NT2/D1 (cell line): ENCODE measurements around the gene KIZ.

Experiments
- DNase-seq: peaks from one replicate; pipeline ENCODE4 v3.0.0-alpha.2; 2011; ENCODE audit warnings: low read depth, low spot score
- H3K27me3 ChIP-seq: 2 replicates; pipeline ENCODE4 v1.6.0; 2011; ENCODE audit warnings: mild to moderate bottlenecking; ENCODE audit not compliant: insufficient read length, insufficient read depth
- H3K36me3 ChIP-seq: 2 replicates; pipeline ENCODE4 v1.6.1; 2011; ENCODE audit warnings: mild to moderate bottlenecking, low read length, mixed read lengths; ENCODE audit not compliant: insufficient read depth, insufficient read length
- H3K4me1 ChIP-seq: 2 replicates; pipeline ENCODE4 v1.5.1; 2011; ENCODE audit not compliant: insufficient read depth, insufficient read length
- H3K4me3 ChIP-seq: 2 replicates; pipeline ENCODE4 v1.5.1; 2011; ENCODE audit warnings: low read depth; ENCODE audit not compliant: insufficient read length
- H3K9ac ChIP-seq: 2 replicates; pipeline ENCODE4 v1.6.0; 2011; ENCODE audit warnings: low read depth; ENCODE audit not compliant: insufficient read length
- H3K9me3 ChIP-seq: 2 replicates; pipeline ENCODE4 v1.5.1; 2011; ENCODE audit warnings: mild to moderate bottlenecking, low read length; ENCODE audit not compliant: insufficient read depth
- SUZ12 ChIP-seq: IDR thresholded peaks from 2 replicates; pipeline ENCODE4 v1.6.1; 2011; ENCODE audit not compliant: insufficient read length, insufficient read depth; ENCODE audit errors: extremely low read depth
- YY1 ChIP-seq: IDR thresholded peaks from 2 replicates; pipeline ENCODE4 v1.6.1; 2011; ENCODE audit not compliant: insufficient read length, insufficient read depth
- ZNF274 ChIP-seq: IDR thresholded peaks from 2 replicates; pipeline ENCODE4 v1.6.1; 2011; ENCODE audit warnings: mild to moderate bottlenecking, low read depth, low read length

KIZ gene

GRCh38 chr20:21177767-21178166, 51.9 kb downstream of the KIZ start:
- Histone ChIP-seq H3K27me3 (no peaks in the 10 kb centered on the region), H3K9ac (no peak overlapping the region), H3K9me3 (0 out of 2 replicates have a peak, but pooled peaks cover 6% of the 10 kb centered on the region), H3K4me3 (no peak overlapping the region), H3K4me1 (no peaks in the 10 kb centered on the region), H3K36me3 (no peaks in the 10 kb centered on the region)
- TF ChIP-seq ZNF274 (no peak), YY1 (no peak), SUZ12 (no peak)
- no peak for DNase-seq

- Histone ChIP-seq H3K27me3 (no peaks in the 10 kb centered on the region), H3K36me3 (no peaks in the 10 kb centered on the region), H3K9ac (no peak overlapping the region), H3K4me1 (no peaks in the 10 kb centered on the region), H3K9me3 (0 out of 2 replicates have a peak, but pooled peaks cover 6% of the 10 kb centered on the region), H3K4me3 (no peak overlapping the region)
- DNase-seq, result no peak
- TF ChIP-seq ZNF274, result no peak
- TF ChIP-seq SUZ12, result no peak
- TF ChIP-seq YY1, result no peak
Observed at GRCh38 chr20:21179757-21180156, 53.9 kb downstream of the KIZ start.

GRCh38 chr20:21180248-21180647, 54.4 kb downstream of the KIZ start:
- 0 out of 2 replicates have a peak, but pooled peaks cover 6% of the 10 kb centered on the region for H3K9me3 ChIP-seq
- DNase-seq, result no peak
- no peaks in the 10 kb centered on the region for H3K27me3 ChIP-seq
- H3K9ac ChIP-seq, result no peak overlapping the region
- no peak overlapping the region for H3K4me3 ChIP-seq
- no peaks in the 10 kb centered on the region for H3K36me3 ChIP-seq
- TF ChIP-seq YY1 (no peak), SUZ12 (no peak), ZNF274 (no peak)
- H3K4me1 ChIP-seq, result no peaks in the 10 kb centered on the region

- TF ChIP-seq ZNF274 (no peak), YY1 (no peak), SUZ12 (no peak)
- no peaks in the 10 kb centered on the region for H3K36me3 ChIP-seq
- H3K9me3 ChIP-seq, result 0 out of 2 replicates have a peak, but pooled peaks cover 6% of the 10 kb centered on the region
- no peaks in the 10 kb centered on the region for H3K4me1 ChIP-seq
- no peak overlapping the region for H3K4me3 ChIP-seq
- no peak overlapping the region for H3K9ac ChIP-seq
- no peaks in the 10 kb centered on the region for H3K27me3 ChIP-seq
- DNase-seq, result no peak
Observed at GRCh38 chr20:21181028-21181427, 55.1 kb downstream of the KIZ start.

GRCh38 chr20:21182832-21183563, 57.1 kb downstream of the KIZ start:
- Histone ChIP-seq H3K4me3 (no peak overlapping the region), H3K36me3 (no peaks in the 10 kb centered on the region), H3K4me1 (no peaks in the 10 kb centered on the region), H3K27me3 (no peaks in the 10 kb centered on the region), H3K9ac (no peak overlapping the region), H3K9me3 (0 out of 2 replicates have a peak, but pooled peaks cover under 1% of the 10 kb centered on the region)
- no peak for DNase-seq
- no peak for TF ChIP-seq ZNF274
- TF ChIP-seq SUZ12, result no peak
- TF ChIP-seq YY1, result no peak

DNA sequence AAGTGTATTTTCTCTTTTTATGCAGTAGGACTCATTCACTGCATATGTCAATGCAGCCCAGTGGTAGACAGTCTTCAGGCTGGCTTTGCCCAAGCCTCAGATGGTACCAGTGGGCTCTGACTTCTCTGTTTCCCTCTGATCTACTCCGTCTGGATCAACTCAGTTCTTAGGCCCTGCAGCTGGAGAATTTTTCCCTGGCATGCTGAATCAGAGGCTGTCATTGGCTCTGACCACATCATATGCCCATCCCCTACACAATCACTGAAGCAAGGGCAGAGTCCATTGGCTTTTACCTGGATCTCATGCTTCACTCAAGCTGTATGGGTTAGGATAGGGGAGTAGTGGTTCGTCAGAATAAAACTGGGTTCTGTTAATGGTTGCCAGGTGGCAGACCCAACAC, 57.8 kb downstream of the KIZ start:
- Histone ChIP-seq H3K9ac (no peak overlapping the region), H3K36me3 (no peaks in the 10 kb centered on the region), H3K27me3 (no peaks in the 10 kb centered on the region), H3K4me1 (no peaks in the 10 kb centered on the region), H3K9me3 (no peaks in the 10 kb centered on the region), H3K4me3 (no peak overlapping the region)
- TF ChIP-seq YY1 (no peak), SUZ12 (no peak), ZNF274 (no peak)
- DNase-seq, result no peak

DNA sequence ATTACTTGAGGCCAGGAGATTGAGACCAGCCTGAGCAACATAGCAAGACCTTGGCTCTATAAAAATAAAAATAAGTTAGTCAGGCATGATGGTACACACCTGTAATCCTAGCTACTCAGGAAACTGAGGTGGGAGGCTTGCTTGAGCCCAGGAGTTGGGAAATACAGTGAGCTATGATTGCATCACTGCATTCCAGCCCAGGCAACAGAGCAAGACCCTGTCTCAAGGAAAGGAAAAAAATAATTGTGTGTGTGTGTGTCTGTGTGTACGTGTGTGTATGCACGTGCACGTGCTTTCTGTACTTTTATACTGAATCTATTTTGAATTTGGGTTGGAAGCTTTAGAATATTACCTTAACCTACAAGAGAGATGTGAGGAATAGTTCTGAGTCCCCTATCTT, 58.9 kb downstream of the KIZ start:
- TF ChIP-seq ZNF274 (no peak), SUZ12 (no peak), YY1 (no peak)
- no peaks in the 10 kb centered on the region for H3K27me3 ChIP-seq
- H3K4me1 ChIP-seq, result no peaks in the 10 kb centered on the region
- no peaks in the 10 kb centered on the region for H3K36me3 ChIP-seq
- H3K4me3 ChIP-seq, result no peak overlapping the region
- H3K9ac ChIP-seq, result no peak overlapping the region
- DNase-seq, result no peak
- no peaks in the 10 kb centered on the region for H3K9me3 ChIP-seq
